CD4-positive, alpha-beta T cell treated with Interleukin-15 for 4 hours (primary cell): ENCODE data around the gene RAMACL.
A peak's percentile ranks its signal among the peaks of the same experiment; 100 is the strongest.
"Not testable (repeated sequence)": the region's sequence is repeated elsewhere in the genome, so short reads cannot be mapped to it uniquely, and the experiment has no call there.

Source experiments
- DNase-seq: peaks from one replicate; pipeline ENCODE4 v3.0.0-alpha.2; 2020; ENCODE audit warnings: low spot score

The RAMACL gene

DNA sequence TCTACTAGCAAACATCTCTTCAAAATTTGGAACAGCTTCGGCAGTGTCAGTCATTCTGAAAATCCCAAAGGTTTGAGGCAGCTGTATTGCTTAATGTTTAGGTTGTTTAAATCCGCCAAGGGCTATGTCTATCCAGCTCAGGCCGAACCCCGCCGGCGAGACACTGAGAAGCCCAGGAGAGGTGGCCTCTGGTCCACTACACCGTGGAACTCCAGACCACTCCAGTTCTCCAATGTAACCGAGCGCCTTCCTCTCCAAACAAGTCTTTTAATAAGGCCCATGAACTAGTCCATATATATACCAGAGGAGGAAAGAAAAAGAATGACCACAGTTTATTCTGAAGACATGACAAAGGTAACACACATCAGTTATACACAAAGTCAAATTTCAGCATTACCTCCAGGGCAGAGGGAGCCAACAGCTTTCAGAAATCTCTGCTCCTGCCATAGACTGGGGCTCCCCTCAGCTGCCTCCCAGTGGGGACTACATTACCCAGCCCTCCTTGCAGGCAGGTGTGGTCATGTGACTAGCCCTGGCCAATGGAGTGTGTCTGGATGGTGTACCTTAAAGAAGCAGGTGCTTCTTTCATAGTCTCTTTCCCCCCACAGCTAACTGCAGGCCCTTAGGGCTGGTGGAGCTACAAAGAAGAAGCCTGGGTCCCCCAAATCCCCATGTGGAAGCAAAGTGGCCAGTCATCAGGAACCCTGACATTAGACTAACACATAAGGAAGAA, at the start of gene RAMACL:
RAMACL (minus strand) TSS at position 255 of the 733 bp plus-strand sequence; CDS start at position 54, 201 bp downstream.
- DNase-seq = peak; percentile 51

DNA sequence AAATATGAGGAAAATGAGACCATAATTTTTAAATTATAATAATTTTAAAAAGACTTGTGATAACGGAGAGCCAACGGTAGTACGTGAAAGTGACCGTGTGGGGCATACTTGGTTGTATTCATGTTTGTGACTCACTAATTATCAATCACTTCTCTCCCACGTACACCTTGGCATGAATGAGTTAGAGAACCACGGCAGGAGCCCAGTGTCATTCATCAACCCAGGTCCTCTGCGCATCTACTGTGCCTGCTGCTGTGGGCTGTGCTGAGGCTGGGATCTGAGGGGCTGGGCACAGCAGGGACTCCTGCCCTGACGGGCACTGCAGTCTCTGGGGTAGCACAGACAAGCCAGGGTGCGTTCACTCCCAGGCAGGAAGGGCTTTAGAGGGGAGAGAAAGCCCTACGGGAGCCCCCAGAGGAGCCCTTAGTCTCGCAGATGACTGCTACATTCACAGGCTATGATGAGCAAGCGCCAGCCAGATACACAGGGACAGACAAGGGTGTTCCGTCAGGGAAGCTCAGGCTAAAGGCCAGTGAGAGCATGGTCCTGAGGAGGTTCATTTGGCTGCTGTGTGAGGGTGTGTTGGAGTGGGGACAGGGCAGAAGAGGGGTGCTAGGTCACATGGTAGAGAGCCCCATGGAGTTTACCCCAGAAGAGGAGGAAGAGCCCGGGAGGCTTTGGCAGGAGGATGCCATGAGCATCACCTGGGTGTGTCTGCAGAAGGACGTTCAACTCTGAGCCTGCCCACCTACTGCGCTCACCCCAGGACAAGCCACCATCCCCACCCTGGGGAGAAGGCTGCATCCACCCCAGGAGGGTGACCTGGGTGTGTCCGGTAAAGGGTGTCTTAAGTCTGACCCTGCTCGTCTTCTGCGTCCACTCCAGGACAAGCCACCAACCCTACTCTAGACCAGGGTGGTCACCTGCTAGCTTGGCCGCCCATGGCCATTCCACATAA, 48.8 kb upstream of the RAMACL start:
- no peak for DNase-seq

DNA sequence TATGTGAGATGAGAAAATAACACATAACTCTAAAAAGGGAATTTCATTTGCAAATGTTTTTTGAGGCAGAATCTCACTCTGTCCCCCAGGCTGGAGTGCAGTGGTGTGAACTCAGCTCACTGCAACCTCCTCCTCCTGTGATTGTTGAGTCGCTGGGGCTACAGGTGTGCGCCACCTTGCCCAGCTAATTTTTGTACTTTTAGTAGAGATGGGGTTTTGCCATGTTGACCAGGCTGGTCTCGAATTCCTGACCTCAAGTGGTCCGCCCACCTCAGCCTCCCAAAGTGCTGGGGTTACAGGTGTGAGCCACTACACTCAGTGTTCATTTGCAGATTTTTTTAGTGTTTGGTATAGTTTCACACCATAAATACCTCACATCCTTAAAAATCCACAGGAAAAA, 48.1 kb upstream of the RAMACL start:
- DNase-seq = not testable (repeated sequence)

DNA sequence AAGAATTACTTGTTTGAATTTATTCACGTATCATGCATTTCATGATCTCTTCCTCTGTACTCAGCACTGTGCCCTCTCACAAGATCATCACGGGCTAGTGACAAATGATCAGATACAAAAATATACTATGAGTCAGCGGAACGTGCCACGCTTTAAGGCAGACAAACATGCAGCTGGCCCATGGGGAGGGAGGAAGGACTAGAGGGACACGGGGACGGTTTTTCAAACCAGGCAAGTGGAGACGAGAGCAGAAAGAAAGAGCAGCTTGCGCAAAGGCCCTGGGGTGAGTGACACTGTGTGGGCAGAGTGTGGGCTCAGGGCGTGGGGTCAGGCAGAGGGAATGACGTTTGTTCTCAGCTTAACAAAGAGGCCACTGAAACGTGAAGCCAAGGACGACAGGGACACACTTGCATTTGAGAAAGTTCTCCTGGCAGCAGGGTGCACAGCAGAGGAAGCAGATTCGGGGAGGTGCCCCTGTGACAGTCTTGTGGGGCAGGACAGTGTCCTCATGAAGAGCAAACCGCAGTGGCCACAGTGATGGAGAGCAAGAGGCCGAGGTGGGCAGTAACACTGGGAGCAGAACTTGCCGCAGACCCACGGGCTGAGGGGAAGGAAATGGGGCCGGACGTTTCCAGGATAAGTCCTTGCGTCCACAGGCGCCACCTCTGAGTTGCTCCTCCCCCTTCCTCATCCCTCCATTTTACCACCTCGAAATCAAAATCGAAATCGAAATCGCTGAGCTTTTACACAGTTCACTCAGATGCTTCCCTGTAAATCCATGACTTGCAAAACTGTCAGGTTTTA, 47.5 kb upstream of the RAMACL start:
- DNase-seq = no peak

DNA sequence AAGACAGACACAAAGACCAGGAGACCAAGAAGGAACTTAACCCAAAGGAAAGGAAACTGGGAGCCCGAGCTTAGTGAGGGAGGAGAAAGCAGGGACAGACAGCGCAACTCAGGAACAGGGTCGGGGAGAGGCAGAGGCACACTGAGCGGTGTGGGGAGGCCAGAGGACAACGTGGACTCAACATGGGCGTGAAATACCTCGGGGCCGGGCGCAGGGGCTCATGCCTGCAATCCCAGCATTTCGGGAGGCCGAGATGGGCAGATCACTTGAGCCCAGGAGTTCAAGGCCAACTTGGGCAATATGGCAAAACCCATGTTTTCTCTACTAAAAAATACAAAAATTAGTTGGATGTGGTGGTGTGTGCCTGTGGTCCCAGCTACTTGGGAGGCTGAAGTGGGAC, 46.3 kb upstream of the RAMACL start:
- no peak for DNase-seq

DNA sequence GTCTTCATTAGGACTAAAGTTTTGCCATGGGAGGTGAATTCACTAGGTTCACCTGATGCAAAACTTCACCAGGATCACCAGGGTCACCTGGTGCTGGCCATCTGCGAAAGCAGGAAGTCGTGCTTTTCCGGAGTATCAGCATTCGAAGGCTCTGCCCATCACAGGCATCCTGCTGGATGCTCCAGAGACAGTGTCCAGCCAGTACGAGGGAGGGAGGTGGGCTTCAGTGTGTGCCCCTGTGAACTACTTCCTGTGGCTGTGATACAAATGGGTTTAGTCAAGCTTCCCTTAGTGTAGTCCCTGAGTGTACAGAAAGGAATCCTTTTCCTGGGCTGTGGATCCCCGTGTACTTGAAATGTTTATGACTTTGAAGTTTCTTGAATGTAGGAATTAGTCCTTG, 44.0 kb upstream of the RAMACL start:
- DNase-seq = no peak

DNA sequence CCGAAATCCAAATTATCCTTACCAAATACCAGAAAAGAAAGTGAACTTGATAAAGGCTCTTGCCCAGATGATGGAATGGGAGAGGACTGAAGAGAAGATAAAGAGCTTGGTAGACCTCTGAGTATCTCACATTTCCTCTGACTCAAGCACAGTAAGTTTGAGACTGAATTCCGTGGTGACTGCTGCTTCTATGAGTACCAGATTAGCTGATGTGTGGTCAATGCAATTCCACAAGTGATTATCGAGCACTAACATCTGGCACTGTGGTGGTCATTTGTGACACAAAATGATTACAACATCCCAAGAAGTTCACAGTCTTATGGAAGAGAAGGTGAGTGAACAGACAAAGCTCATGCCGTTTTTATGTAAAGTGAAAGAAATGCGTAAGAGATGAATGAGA, 43.1 kb upstream of the RAMACL start:
- DNase-seq = no peak

DNA sequence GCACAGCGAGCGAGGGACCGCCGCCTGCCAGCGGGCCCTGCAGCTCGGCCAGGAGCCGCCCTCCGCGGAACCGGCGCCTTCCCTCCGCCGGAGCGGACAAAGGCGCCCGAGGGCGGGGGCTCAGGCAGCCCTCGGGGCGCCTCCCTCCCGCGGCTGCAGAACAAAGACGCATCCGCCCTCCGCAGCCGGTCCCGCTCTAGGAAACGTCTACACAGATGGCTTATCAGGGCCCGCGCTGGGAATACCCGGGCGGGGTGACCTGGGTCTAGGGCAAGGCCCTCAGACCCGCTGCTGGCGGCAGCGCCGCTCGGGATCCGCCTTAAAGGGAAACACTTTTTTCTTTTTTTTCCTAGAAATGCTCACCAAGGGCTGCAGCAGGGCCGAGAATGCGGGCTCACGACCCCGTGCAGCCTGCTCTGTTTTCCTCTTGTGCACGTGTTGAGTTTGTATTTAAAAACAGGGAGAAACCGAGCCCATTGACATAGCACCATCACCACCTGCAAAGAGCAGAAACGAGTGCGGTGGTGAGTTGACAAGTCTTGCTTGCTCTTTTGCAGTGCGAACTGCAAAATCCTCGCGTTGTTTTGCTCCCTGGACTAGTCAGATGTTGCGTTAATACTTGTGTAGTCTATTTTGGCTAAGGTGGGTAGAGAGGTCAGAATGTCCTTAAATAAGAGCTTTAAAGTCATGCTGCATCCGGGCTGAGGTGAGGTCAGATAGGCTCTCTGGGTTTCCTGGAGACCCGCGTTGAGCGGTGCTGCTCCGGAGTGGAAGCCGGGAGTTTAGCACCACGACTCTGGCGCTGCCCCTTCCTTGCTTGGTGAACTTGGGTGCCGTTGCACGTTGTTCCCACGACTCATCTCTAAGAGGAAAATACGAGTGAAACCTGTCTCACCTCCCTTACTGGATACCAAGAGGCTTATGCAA, 41.7 kb upstream of the RAMACL start:
- peak; percentile 45 for DNase-seq

DNA sequence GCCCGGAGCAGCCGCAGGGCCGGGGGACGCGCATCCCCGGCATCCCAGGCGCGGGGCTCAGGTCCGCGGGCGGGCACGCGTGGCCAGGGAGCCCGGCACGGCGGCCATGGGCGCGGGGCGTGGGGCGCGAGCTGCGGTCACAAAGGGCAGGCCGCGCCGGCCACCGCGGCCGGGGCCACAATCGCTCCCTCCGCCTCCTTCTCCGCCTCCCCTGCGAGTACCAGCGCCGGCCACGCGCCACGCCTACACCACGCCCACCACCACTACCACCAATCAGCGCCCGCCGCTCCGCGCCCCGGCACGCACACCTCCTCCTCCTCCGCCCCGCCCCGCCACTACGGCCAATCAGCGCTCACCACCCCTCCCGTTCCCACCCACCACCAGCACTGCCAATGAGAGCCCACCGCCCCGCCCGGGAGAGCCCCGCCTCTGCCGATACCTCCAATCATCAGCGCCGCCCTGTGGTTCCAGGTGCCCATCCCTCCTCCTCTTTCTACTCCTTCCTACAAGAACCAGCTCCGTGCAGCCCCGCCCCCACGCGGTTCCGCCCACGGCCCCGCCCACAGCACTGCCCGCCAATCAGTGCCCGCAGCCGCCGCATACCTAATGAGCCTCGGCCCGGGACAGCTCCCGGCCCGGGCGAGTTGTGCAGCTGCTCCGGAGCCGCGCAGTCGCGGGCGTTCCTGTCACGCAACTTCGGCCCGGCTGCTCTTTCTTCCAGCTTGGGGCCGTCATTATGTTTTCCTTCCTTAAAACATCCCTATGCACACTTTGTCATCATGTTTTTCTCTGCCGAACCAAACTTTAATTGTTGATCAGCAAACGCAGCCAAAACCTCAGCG, 40.8 kb upstream of the RAMACL start, which contains the start of gene RPS6KA2:
RPS6KA2 (minus strand) TSS at position 219 of the 842 bp plus-strand sequence. CDS start 232 bp downstream, outside the sequence.
- peak; percentile 100 for DNase-seq

DNA sequence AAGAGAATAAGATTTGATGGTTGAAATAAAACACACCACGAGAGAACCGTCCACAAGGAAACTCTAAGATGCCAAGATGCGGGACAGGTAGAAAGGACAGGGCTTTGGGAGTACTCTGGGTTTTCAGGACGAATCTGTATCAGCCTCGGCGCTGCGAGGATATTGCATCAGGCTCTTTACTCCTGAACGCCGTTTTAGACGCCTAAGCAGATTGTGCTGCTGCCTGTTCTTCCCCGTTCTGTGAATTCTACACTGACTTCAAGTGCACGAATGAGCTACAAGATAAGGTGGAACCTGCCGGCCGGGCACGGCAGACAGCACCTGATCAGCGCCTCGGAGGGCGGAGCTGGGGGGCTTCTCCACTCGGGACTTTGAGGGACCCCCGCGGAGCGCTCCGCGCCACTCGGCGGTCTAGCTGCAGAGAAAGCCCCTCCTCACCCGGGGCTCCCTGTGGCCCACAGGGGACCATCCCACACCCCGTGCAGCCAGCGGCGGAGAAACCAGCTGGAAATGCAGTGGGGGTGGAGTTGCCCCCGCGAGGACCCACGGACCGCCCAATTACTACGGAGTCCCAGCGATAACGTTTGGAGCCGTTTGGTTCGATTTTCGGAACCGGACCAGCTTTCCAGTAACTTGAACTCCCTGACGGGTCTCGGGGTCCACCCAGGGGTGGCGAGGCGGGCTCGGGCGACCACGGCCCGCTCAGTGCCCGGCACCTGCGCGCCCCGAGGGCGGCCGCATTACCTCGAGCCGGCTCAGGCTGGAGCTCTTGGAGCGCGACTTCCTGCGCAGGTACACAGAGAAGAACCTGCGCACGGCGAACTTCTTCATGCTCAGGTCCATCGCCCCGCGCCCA, 39.9 kb upstream of the RAMACL start:
- peak; percentile 6 for DNase-seq

DNA sequence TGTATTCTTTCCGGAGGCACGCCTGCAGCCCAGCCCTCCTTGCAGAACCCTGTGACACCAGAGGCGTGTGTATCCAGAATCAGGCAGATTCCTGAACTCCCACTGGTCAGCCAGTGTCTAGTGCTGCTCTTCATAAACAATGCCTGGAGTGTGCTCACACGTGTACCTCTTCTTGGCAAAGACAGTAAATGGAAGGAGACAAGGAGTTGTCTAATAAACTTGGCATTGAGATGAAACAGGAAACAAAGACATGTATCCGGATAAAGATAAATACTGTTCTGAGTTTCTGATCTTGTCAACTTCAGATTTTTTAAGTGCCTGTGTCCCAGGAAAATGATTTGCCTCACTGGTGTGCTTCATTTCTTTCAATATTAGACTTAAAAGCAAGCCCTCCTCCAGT, 38.9 kb upstream of the RAMACL start:
- no peak for DNase-seq

DNA sequence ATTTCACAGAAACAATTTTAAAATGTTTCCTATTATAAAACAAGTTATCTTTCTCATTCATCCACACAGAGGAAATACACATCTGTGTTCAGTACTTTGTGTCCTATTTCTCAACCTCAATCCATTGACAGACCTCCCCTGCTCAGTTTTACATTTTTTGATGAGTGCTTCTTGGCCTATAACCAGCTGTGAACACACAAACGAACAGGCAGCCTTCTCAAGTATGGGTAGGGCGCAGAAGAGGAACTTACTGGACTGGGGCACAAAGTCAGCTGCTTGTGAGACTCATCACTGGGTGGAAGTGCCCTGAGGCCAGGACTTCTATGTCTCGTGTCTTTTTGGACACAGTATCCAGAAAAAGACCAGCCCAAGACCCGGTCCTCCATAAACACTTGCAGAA, 37.8 kb upstream of the RAMACL start:
- DNase-seq = no peak

DNA sequence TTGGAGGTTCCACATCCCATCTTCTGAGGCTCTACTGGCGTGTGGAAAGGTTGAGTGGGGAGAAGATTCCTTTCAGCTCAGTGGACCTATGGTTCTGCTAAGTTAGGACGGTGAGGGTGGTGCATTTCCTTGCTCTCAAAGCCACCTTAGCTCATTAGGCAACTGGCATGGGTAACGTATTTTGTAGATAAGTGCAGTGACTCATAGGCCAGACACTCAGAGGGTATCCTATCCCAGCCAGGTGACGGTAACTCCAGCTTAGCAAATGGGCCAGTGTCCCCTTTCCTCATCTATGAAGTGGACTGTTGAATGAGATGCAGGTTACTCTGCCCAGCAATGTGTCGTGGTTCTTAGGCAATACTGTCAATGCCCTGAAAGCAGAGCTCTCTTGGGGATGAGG, 36.8 kb upstream of the RAMACL start:
- DNase-seq = no peak

DNA sequence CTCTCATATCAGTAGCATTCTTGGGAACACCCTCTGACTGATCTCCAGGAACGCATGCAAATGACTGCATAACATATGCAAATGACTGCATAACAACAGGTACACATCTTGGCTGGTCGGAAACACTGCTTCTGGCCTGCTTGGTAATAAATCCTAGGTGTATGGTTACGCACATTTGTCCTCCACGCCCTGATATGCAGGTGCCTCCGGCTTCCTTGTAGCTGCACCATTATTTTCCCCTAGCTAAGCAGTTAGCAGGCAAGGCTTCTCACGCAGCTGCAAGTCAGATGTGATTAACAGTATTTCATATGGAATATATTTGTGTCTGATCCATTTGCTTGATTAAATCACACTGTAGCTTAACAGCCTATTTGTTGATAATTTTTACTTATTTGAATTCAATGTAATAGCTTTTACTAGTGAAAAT, 34.6 kb upstream of the RAMACL start:
- DNase-seq = no peak

DNA sequence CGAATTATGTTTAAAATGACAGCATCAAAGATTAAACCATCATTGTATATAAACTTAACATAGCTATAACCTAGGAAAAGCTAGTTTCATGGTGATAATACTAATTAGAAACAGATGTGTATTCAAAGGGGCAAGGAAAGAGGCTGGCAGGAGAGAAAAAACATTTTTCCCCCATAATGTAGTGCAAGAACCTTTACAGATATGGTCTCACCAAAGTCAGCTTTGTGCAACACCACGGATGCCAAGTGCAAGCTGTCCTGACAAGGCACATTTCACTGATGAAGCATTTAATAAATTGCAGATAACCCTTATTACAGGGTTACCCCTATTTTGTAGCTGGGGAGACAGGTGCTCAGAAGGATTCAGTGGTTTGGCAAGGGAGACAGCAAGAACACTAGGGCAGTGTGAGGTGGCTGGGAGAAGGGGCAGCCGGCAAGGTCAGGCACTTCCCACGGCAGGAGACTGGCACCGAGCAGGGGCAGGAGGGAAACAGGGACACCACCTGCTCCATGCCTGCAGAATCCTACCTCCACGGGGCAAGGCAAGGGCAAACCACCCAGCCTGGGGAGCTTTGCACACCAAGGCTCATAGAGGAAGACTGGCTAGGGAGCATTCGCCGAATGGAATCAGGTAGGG, 34.1 kb upstream of the RAMACL start:
- no peak for DNase-seq

DNA sequence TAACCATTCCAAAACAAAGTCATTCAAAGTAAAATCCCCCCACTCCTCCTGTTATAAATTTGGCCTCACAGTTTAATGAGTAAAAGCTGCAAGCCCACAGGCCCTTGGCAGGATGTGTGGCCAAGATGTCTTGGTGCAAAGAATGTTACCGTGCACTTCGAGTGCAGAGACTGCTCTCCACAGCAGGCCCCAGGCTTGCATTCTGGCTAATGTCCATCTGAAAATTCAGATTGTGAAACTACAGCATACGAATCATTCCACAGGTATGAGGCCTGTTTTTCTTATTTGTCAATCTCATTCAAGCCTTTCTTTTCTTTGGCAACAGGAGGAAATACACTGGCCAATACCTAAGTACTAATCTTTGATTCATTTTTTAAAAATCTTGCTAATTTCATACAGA, 33.4 kb upstream of the RAMACL start:
- DNase-seq = no peak

DNA sequence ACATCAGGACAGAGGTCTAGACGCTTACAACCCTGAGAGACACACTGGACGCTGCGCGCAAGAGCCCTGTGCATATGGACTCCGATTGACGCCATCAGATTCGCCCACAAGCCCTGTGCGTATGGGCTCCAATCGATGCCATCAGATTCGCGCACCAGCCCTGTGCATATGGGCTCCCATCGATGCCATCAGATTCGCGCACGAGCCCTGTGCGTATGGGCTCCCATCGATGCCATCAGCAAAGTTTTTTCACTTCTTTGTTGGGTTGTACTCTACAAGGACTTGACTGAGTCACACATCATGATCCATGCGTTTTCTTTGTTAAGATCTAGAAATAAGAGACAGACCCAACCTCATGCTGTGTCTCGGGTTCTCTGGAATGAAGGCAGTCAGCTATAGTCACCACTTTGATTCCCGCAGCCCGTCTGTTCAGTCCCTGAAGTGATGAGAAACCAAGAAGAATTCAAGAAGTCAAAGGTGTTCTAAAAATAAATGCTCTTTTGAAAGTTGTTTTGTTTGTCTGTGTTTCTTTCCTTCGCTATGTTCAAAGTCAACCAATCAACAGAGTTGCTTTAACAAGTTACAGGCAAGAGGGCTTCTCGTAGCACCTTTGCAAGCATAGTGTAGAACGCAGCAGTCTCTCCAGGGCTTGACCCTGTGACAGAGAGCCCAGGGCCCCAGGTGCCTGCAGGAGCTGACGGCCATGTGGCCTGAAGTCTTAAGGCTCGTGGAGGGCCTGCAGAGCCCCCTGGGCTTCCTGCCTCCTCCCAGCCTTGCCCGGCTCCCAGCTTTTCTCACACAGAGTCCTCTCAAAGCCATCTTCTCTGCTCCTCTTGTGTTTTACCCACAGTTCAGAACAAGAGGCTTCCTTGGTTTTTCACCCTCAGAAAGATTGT, 32.6 kb upstream of the RAMACL start:
- DNase-seq = no peak

DNA sequence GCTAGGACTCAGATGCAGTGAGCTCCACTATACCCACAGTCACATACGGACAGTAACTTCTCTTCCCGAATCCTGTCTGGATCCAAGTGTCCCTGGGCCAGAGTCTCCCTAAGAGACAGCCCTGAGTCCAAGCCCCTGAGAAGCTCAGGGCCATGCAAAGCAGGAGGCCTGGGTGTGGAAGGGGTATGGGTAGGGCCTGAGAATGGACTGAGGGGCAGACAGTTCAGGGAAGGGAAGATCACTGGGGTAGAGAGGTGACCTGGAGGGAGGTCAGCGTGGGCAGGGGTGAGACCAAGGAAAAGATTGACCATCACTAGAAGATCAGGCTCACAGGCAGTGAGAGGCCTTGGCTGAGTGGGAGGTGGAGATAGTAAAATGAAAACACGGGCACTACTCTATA, 31.8 kb upstream of the RAMACL start:
- DNase-seq = no peak
